ENCODE results near the gene PBX4. TPM values are rescaled to one million over a fixed set of nuclear protein-coding genes. Genes with fewer than 3 reads are reported as not detected.
A peak's percentile ranks its signal among the peaks of the same experiment; 100 is the strongest.

The PBX4 gene
- total RNA-seq, 2 donors from 2014 or later: 28.3 to 56.8 TPM

DNA sequence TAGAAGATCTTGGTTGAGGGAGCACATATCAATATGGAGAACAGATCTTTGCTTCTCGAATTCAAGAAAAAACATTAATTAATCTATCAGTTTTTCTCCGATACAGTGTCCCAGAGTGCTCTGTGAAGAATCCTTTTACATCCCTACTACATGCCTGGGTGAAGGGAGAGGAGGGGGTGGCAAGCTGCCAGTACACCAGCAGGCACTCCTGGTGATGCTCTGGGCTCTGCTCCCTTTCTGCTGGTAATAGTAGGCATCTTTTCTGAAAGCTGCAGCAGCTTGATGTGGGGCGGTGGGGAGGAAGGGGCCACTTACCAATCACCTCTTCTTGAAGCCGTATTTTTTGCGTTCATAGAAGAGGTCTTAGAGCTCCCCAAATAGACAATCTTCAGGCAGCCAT lies 30.7 kb downstream of the PBX4 start:
- Mint-ChIP-seq H3K36me3 (ENCODE audit: insufficient read depth in 2 of 2) (peaks cover 9 to 11% of the 10 kb centered on the region in 2 donors), H3K27me3 (ENCODE audit: low read depth) (no peaks in the 10 kb centered on the region), H3K4me3 (peak overlapping the region; percentile 17 to 31), H3K4me1 (ENCODE audit: low read depth) (peaks cover 48% of the 10 kb centered on the region), H3K9me3 (no peaks in the 10 kb centered on the region), H3K27ac (peak overlapping the region; percentile 26)
- ATAC-seq (replicated peaks in 1 of 2) (no peak), DNase-seq (no peak)

DNA sequence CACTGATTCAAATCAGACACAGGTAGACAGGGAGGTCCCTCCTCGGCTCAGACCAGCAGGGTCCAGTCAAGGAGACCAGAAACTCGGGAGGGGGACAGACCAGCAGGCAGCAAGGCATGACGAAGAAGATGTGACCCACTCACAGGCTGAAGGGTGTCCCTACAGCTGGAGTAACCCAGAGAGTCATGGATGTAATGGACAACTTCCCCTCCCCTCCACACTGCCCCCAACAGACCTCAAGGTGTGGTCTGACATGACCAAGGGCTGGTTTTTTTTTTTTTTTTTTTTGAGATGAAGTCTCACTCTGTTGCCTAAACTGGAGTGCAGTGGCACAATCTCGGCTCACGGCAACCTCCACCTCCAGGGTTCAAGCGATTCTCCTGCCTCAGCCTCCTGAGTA lies 34.1 kb downstream of the PBX4 start:
- Mint-ChIP-seq H3K36me3 (ENCODE audit: insufficient read depth in 2 of 2) (peaks cover 5 to 11% of the 10 kb centered on the region in 2 donors), H3K4me1 (ENCODE audit: low read depth) (peaks cover 33% of the 10 kb centered on the region), H3K4me3 (no peak overlapping the region), H3K27ac (no peak overlapping the region), H3K27me3 (ENCODE audit: low read depth) (no peaks in the 10 kb centered on the region), H3K9me3 (no peaks in the 10 kb centered on the region)
- DNase-seq: no peak
- no peak for ATAC-seq (replicated peaks in 1 of 2)

DNA sequence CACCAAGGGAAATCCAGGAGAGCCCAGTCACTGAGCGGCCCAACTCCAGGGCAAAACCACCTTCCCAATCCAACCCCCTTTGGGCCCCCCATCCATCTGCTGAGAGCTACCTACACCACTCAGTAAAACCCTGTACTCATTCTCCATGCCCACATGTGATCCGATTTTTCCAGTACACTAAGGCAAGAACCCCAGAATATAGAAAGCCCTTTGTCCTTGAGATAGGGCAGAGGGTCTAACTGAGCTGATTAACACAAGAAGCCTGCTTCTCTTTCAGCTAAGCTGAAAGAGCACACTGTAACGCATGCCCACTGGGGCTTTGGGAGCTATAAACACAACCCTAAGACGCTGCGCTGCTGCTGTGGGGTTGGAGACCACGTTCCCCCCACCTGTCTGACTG lies 36.0 kb downstream of the PBX4 start:
- peaks cover 17% of the 10 kb centered on the region for H3K4me1 Mint-ChIP-seq (ENCODE audit: low read depth)
- no peak overlapping the region for H3K4me3 Mint-ChIP-seq
- no peak for ATAC-seq (replicated peaks in 1 of 2)
- H3K27me3 Mint-ChIP-seq (ENCODE audit: low read depth): no peaks in the 10 kb centered on the region
- H3K27ac Mint-ChIP-seq: peak overlapping the region; percentile 43
- H3K9me3 Mint-ChIP-seq: no peaks in the 10 kb centered on the region
- DNase-seq: no peak
- H3K36me3 Mint-ChIP-seq (ENCODE audit: insufficient read depth in 2 of 2): peaks cover 3% of the 10 kb centered on the region in 2 donors

DNA sequence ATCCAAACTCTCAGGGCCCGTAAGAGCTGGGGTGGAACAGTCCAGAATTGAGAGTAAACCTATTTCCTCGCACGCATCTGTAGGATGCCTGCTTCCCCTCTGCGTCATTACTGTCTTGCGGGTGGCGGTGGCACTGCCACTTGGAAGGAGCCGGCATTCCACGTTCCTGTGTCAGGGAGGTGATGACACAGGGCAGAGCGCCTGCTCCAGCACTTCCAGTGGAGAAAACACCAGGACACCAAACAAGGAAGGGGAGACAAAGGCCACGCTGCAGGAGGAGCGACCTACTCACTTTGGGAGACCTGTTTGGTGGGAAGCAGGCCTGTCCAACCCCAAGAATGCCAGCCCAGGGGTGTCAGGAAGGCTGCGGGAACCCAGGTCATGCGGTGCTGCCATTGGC lies 37.1 kb downstream of the PBX4 start:
- no peaks in the 10 kb centered on the region for H3K27me3 Mint-ChIP-seq (ENCODE audit: low read depth)
- peaks cover 3% of the 10 kb centered on the region in 2 donors for H3K36me3 Mint-ChIP-seq (ENCODE audit: insufficient read depth in 2 of 2)
- peaks cover 17% of the 10 kb centered on the region for H3K4me1 Mint-ChIP-seq (ENCODE audit: low read depth)
- DNase-seq (no peak), ATAC-seq (replicated peaks in 1 of 2) (no peak)
- H3K27ac Mint-ChIP-seq: no peak overlapping the region
- no peak overlapping the region for H3K4me3 Mint-ChIP-seq
- no peaks in the 10 kb centered on the region for H3K9me3 Mint-ChIP-seq

DNA sequence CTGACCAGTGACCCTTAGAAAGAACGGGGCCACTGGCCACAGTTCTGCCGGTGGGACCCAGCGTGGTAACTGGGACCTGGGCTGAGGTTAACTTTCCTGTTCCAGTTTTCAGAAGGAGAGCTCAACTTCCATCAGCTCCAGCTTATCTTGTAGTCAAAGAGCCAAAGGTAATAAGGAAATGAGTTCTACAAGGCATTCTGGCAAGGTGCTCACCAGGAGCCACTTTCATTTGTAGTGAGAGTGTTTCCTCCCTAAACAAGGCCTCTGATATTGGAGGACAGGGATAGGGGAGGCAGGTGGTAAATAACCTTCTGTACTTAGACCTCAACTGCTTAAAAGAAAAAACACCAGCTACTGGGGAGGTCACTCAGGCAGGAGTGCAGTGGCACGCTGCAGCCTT lies 38.1 kb downstream of the PBX4 start:
- Mint-ChIP-seq H3K27me3 (ENCODE audit: low read depth) (no peaks in the 10 kb centered on the region), H3K4me3 (no peak overlapping the region), H3K27ac (no peak overlapping the region), H3K9me3 (no peaks in the 10 kb centered on the region), H3K36me3 (ENCODE audit: insufficient read depth in 2 of 2) (peaks cover 3% of the 10 kb centered on the region in 2 donors), H3K4me1 (ENCODE audit: low read depth) (peaks cover 17% of the 10 kb centered on the region)
- DNase-seq (no peak), ATAC-seq (replicated peaks in 1 of 2) (no peak)

- H3K36me3 Mint-ChIP-seq (ENCODE audit: insufficient read depth in 2 of 2): peaks cover 1 to 3% of the 10 kb centered on the region in 2 donors
- no peak overlapping the region for H3K27ac Mint-ChIP-seq
- H3K27me3 Mint-ChIP-seq (ENCODE audit: low read depth): no peaks in the 10 kb centered on the region
- H3K4me1 Mint-ChIP-seq (ENCODE audit: low read depth): peaks cover 17% of the 10 kb centered on the region
- ATAC-seq (replicated peaks in 1 of 2): no peak
- no peak for DNase-seq
- no peak overlapping the region for H3K4me3 Mint-ChIP-seq
- no peaks in the 10 kb centered on the region for H3K9me3 Mint-ChIP-seq
Measured at GRCh38 chr19:19579533-19580361, 38.7 kb downstream of the PBX4 start.

- Mint-ChIP-seq H3K27ac (no peak overlapping the region), H3K9me3 (no peaks in the 10 kb centered on the region), H3K4me3 (no peak overlapping the region), H3K27me3 (ENCODE audit: low read depth) (no peaks in the 10 kb centered on the region), H3K36me3 (ENCODE audit: insufficient read depth in 2 of 2) (peaks cover 0 to 1% of the 10 kb centered on the region in 2 donors), H3K4me1 (ENCODE audit: low read depth) (peaks cover 17% of the 10 kb centered on the region)
- DNase-seq: no peak
- no peak for ATAC-seq (replicated peaks in 1 of 2)
Measured at GRCh38 chr19:19578252-19578651, 40.2 kb downstream of the PBX4 start.

DNA sequence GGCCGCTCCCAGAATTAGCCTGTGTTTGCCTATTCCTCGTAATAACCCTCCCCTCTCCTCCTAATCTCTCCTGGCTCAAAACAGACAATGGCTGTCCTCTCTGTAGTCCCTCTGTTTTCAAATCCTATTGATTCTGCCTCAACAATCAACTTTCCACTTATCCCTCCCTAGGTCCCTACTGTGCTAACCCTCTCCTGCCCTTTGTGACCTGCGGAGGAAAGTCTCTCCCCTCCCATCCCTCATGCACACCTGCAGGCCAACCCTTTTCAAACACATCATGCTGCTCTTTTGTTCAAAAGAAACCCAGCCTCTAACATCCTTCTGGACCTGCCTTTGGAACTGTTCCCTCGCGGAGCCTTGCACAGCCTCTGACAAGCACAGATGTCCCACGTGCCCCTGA lies 43.1 kb downstream of the PBX4 start:
- Mint-ChIP-seq H3K9me3 (no peaks in the 10 kb centered on the region), H3K36me3 (ENCODE audit: insufficient read depth in 2 of 2) (peaks cover 4 to 5% of the 10 kb centered on the region in 2 donors), H3K4me3 (no peak overlapping the region), H3K27me3 (ENCODE audit: low read depth) (no peaks in the 10 kb centered on the region), H3K27ac (no peak overlapping the region), H3K4me1 (ENCODE audit: low read depth) (peaks cover 15% of the 10 kb centered on the region)
- no peak for DNase-seq
- ATAC-seq (replicated peaks in 1 of 2): no peak

DNA sequence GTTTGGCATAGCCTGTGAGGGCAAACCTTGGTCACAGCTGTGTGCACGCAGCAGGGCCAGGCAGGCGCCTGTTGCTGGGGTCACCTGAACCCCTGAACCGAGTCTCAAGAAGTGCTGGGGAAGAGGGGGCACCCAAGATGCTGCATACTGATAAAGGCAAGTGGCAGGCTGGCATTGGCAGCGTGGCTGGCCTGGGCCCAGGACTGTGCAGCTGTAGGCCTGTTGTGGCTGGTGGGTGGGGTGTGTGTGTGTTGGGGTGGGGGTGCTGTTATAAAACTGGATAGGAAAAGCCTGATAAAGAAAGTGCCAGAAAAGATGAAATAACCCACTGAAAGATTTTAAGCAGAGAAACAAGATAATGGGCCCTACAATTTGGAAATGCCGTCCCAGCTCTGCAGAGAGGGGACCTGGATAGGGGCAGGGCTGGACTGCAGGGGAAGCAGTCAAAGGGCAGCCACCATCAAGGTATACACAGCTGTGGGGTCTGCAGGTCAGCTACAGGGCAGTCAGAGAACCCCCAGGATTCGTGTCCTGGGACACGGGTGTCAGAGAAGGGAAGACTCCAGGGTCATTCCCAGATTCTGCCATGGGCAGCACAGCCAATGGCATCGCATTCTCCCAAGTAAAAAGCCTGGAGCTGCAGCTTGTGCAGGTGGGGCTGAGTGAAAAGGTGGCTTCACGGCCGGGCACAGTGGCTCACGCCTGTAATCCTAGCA lies 47.3 kb downstream of the PBX4 start:
- Mint-ChIP-seq H3K27ac (no peak overlapping the region), H3K9me3 (no peaks in the 10 kb centered on the region), H3K4me3 (no peak overlapping the region), H3K4me1 (ENCODE audit: low read depth) (peaks cover 17% of the 10 kb centered on the region), H3K27me3 (ENCODE audit: low read depth) (no peaks in the 10 kb centered on the region), H3K36me3 (ENCODE audit: insufficient read depth in 2 of 2) (peaks cover 9 to 14% of the 10 kb centered on the region in 2 donors)
- ATAC-seq (replicated peaks in 1 of 2): no peak
- DNase-seq: no peak

- ATAC-seq (replicated peaks in 1 of 2): no peak
- Mint-ChIP-seq H3K36me3 (ENCODE audit: insufficient read depth in 2 of 2) (peaks cover 9 to 14% of the 10 kb centered on the region in 2 donors), H3K27me3 (ENCODE audit: low read depth) (no peaks in the 10 kb centered on the region), H3K9me3 (no peaks in the 10 kb centered on the region), H3K27ac (no peak overlapping the region), H3K4me1 (ENCODE audit: low read depth) (peaks cover 17% of the 10 kb centered on the region), H3K4me3 (no peak overlapping the region)
- DNase-seq: no peak
Measured at GRCh38 chr19:19570571-19570970, 47.9 kb downstream of the PBX4 start.

DNA sequence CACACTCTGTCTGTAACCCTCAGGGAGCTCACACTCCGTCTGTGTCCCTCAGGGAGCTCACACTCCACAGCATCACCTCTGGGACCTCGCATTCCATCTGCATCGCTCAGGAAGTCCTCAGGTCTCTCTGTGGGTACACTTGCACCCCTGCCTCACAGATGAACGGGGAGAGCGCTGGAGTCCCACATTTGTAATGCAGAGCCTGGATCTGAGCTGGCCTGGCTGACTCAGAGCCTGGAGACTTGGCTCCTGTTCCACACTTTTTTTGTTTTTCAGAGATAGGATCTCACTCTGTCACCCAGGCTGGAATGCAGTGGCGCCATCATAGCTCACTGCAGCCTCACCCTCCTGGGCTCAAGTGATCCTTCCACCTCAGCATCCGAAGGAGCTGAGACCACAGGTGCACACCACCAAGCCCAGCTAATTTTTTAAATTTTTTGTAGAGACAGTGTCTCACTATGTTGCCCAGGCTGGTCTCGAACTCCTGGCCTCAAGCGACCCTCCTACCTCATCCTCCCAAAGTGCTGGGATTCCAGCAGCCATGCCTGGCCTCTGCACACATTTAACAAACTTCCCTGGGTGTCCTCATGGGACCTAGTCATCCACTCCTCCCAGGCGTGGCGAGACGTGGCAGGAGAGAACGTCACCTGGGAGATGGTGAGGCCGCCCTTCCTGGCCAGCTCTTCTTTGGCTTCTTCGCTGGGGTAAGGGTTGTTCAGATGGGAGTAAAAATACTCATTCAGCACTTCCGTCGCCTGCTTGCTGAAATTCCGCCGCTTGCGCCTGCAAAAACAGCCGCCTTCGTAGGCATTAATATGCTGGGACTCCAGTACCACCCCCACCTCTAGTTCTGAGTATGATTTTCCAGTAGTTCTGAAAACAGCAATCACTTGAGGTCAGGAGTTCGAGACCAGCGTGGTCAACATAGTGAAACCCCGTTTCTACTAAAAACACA lies 49.4 kb downstream of the PBX4 start:
- peaks cover 16 to 25% of the 10 kb centered on the region in 2 donors for H3K36me3 Mint-ChIP-seq (ENCODE audit: insufficient read depth in 2 of 2)
- no peak for DNase-seq
- H3K4me1 Mint-ChIP-seq (ENCODE audit: low read depth): peaks cover 17% of the 10 kb centered on the region
- H3K4me3 Mint-ChIP-seq: no peak overlapping the region
- no peaks in the 10 kb centered on the region for H3K9me3 Mint-ChIP-seq
- H3K27me3 Mint-ChIP-seq (ENCODE audit: low read depth): no peaks in the 10 kb centered on the region
- peak overlapping the region; percentile 68 for H3K27ac Mint-ChIP-seq
- ATAC-seq (replicated peaks in 1 of 2): peak in 1 of 2 donors; percentile 21

DNA sequence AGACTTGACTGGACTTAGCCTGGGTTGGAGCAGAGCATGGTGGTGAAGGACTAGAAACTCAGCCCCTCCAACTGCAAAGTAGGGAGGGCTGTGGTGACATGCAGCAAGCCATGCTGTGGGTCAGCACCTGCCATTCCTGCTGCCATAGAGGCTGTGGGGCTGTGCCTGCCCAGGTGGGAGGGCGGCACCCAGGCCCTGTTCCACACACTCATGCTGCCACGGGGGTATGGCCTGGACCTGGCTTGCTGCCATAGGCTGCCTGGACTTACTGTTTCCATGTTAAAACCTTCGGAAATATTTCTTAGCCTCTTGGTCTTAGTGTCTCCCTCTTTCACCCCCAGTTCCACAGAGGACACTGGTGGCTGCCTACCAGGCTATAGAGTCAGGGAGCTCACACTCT lies 51.1 kb downstream of the PBX4 start:
- H3K27ac Mint-ChIP-seq: peak overlapping the region; percentile 3
- H3K4me3 Mint-ChIP-seq: no peak overlapping the region
- DNase-seq (no peak), ATAC-seq (replicated peaks in 1 of 2) (no peak)
- H3K9me3 Mint-ChIP-seq: no peaks in the 10 kb centered on the region
- peaks cover 16 to 25% of the 10 kb centered on the region in 2 donors for H3K36me3 Mint-ChIP-seq (ENCODE audit: insufficient read depth in 2 of 2)
- H3K4me1 Mint-ChIP-seq (ENCODE audit: low read depth): peaks cover 17% of the 10 kb centered on the region
- H3K27me3 Mint-ChIP-seq (ENCODE audit: low read depth): no peaks in the 10 kb centered on the region

DNA sequence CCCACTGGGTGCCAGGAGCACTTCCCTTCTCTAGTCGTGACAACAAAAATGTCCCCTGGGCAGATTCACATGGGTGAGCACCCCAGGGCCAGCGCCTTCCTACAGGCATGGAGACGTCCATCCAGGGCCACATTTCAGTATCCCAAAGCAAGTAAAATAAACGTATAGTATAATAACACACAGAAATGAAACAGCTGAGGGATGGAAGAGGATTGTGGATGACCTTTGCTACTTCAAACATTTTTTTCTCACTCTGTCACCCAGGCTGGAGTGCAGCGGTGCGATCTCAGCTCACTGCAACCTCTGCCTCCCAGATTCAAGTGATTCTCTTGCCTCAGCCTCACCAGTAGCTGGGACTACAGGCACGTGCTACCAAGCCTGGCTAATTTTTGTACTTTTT lies 52.2 kb downstream of the PBX4 start:
- H3K9me3 Mint-ChIP-seq: no peaks in the 10 kb centered on the region
- DNase-seq: no peak
- peaks cover 16 to 25% of the 10 kb centered on the region in 2 donors for H3K36me3 Mint-ChIP-seq (ENCODE audit: insufficient read depth in 2 of 2)
- no peak overlapping the region for H3K27ac Mint-ChIP-seq
- no peak overlapping the region for H3K4me3 Mint-ChIP-seq
- no peak for ATAC-seq (replicated peaks in 1 of 2)
- no peaks in the 10 kb centered on the region for H3K27me3 Mint-ChIP-seq (ENCODE audit: low read depth)
- H3K4me1 Mint-ChIP-seq (ENCODE audit: low read depth): peaks cover 17% of the 10 kb centered on the region
